HG03064 (cell line): Measurements from ENCODE around the gene GAL3ST2.
"Not testable (repeated sequence)": the region's sequence is repeated elsewhere in the genome, so short reads cannot be mapped to it uniquely, and the experiment has no call there.

ENCODE experiments used
- ATAC-seq: cut with Tn5 transposase; IDR thresholded peaks from one replicate; pipeline ENCODE4 v1.9.1; 2021; ENCODE audit warnings: low read depth; ENCODE audit not compliant: unreplicated experiment

GAL3ST2 gene

DNA sequence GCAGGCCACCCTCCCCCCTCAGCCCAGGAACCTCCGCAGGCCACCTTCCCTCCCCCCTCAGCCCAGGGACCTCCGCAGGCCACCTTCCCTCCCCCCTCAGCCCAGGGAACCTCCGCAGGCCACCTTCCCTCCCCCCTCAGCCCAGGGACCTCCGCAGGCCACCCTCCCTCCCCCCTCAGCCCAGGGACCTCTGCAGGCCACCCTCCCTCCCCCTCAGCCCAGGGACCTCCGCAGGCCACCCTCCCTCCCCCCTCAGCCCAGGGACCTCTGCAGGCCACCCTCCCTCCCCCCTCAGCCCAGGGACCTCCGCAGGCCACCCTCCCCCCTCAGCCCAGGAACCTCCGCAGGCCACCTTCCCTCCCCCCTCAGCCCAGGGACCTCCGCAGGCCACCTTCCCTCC is 29.6 kb downstream of the GAL3ST2 start:
- ATAC-seq: not testable (repeated sequence)

DNA sequence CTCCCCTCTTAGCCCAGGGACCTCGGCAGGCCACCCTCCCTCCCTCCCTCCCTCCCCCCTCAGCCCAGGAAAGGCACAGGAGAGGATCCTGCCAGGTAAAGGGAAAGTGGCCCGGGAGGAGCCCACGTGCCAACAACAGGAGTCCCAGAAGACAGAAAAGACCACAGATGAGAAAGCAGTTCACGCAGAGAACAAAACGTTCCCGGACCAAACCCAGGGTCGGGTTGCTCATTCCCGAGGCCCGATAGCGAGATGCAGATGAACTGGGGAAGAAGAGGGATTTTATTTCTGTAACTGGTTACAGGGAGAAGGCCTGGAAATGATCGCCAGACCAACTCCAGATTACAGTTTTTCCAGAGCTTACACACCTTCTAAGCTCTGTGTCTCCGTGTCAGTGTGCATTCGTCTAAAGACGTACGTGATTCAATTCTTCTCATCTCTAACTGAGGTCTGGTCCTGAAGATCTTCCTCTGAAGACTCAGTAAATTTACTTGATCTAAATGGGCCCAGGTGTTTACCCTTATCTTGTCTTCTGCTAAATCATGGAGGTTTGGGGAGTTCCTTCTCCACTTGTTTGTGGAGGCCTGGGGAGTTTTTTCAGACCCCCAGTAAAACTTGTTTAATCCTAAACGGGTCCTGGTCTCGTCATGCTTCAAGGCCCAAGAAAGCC is 31.6 kb downstream of the GAL3ST2 start:
- ATAC-seq: no peak

DNA sequence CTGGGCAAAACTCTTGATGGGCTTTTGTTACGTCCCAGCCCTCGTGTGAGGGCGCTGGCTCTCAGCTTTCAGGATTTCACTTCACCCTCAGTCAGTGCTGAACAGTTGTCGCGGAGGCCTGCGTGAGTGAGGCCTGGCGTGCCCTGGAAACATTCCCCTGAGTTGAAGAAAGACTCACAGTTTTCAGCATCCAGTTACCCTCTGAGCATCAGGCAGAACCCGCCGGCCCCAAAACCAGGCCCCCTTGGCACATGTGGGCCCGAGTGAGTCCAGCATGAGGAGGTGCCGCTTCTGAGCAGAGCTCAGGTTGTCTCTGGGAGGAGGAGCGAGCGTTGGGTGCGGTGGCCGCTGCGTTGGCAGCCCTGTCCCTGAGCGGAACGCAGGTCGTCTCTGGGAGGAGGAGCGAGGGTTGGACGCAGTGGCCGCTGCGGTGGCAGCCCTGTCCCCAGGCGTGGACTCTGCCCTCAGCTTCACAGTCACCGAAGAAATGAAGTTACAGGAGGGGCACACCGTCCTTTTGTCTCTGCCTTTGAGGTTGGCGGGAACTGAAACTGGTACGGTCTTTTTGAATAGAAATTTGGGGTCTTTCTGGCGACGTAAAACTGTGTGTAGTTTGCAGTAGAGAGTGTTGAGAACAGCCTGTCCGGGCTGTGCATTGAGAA is 32.2 kb downstream of the GAL3ST2 start, which contains the start of gene NEU4:
TSS of gene NEU4 (plus strand) at position 473 of the 662 bp plus-strand sequence. CDS start 5,292 bp downstream, outside the sequence.
- no peak for ATAC-seq

DNA sequence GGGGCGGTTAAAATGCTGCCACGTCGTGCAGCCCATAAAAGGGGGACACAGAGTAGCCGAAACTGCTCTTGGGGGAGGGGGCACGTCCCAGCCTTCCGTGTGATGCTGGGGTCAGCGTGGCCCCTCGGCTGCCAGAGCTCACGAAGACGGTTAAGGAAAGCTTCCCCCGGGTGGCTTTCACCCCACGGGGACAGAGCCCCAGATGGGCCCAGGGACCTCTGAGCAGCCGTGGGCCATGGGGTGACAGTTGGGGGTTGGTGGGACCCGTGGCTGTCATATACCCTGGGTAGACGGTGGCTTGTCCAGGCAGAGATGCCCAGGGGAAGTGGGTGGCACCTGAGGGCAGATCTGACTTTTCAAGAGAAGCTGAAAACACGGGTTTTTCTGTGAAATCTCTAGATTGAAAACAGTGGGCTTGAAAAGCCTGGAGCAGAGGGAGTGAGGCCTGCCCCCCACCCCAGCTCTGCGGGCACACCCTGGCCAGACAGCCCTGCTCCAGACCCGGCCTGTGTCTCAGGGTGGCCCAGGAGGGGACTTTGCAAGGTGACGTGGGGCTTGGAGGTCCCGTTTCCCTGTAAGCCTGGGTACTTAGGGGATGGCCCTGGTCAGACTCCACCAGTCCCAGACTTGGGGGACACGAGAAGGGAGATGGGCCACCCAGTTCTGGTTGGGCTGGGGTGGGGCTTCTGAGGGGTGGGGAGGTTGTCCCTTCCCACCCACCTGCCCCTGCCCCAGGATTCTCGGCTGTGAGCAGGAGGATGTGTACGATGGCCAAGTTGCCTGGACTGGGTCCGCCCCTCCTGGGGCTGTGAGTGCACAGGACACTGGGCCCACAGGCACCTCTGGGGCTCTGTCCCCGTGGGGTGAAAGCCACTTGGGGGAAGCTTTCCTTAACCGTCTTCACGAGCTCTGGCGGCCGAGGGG is 33.0 kb downstream of the GAL3ST2 start:
- no peak for ATAC-seq

DNA sequence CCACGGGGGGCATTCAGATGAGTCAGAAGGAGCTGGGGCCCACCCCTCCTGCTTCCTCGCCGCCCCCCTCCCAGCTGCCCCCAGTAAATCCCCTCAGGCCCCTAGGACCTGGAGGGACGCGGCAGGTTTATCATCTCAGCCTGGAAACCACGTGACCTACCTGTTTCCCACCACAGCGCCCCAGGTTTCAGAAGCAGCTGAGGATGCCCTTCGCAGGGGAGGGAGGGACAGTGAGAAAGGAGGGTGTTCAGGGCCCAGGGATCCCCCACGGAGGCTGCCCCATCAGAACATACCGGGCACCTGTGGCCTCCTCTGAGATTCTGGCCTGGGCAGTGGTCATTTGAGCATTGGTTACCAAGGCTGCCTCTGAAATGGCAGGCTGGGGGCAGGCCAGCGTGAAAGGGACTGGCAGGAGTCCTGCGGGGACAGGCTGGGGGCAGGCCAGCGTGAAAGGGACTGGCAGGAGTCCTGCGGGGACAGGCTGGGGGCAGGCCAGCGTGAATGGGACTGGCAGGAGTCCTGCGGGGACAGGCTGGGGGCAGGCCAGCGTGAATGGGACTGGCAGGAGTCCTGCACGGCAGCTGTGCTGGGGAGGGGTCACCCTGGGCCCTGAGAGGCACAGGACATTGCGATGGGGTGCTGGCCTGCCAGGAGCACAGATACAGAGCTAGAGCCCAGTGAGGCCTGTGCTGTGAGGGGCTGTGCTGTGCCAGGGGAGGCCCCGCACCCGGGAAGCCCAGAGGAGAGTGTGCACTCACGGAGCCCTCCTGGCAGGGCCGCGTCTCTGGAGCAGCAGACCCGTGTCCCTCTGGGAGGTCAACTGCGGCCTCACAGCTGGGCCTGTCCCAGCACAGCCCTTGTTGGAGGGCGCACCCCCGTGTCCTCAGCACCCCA is 33.9 kb downstream of the GAL3ST2 start:
- no peak for ATAC-seq

DNA sequence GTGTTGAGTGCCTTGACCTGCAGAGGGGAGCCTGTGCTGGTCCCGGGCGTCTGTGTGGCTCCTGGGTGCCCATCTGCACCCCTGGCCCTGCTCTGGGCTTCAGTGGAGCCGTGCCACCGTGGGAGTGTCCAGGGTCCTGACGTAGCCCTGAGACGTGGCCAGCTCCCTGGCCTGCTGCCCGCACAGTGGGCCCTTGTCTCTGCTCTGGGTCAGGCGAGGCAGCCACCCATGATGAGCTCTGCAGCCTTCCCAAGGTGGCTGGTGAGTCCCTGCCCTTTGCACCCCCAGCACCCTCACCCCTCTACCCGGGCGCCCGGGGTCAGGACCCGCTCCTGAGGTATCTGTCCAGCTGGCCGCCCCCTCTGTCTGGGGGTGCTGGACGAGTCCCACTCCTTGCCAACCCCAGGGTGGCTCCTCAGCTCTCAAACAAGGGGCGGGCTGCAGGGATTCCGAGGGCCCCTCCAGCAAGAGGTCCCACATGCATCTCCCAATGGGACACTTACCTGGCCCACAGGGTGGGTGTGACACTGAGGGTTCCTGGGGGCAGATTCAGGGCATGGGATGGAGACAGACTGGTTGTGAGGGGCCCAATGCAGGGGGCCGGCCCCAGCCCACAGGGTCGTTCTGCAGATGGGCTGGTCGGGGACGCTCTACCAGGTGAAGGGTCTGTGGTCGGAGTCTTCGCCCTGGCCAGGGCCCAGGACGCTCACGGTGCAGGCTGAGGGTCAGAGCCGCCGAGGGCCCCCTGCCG is 34.8 kb downstream of the GAL3ST2 start:
- no peak for ATAC-seq

DNA sequence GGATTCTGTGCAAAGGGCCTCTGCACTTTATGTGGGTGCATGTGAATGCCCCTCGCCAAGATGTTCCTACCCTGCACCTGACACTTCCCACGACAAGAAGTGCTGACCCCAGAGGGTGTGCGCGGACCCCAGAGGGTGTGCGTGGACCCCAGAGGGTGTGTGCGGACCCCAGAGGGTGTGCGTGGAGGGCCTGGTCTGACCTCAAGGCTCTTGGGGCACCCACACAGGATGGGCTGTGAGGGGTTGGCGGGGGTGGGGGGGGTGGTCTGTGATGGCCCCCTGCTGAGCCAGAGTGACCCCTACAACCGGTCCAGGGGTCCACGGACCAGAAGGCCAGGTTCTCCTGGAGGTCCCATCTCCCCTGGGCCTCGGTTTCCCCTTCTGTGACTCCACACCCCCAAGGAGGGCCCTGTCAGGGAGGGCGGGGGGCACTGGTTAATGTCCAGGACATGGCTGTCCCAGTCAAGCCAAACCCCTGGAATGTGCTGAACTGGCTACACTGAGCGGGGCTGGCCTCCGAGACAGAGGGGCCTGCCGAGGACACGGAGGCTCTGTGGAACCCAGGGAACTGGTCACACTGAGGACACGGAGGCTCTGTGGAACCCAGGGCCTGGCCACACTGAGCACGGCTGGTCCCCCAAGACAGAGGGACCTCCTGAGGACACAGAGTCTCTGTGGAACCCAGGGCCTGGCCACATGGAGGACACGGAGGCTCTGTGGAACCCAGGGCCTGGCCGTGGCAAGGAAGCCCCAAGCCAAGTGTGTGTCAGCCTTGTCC is 35.5 kb downstream of the GAL3ST2 start:
- no peak for ATAC-seq

DNA sequence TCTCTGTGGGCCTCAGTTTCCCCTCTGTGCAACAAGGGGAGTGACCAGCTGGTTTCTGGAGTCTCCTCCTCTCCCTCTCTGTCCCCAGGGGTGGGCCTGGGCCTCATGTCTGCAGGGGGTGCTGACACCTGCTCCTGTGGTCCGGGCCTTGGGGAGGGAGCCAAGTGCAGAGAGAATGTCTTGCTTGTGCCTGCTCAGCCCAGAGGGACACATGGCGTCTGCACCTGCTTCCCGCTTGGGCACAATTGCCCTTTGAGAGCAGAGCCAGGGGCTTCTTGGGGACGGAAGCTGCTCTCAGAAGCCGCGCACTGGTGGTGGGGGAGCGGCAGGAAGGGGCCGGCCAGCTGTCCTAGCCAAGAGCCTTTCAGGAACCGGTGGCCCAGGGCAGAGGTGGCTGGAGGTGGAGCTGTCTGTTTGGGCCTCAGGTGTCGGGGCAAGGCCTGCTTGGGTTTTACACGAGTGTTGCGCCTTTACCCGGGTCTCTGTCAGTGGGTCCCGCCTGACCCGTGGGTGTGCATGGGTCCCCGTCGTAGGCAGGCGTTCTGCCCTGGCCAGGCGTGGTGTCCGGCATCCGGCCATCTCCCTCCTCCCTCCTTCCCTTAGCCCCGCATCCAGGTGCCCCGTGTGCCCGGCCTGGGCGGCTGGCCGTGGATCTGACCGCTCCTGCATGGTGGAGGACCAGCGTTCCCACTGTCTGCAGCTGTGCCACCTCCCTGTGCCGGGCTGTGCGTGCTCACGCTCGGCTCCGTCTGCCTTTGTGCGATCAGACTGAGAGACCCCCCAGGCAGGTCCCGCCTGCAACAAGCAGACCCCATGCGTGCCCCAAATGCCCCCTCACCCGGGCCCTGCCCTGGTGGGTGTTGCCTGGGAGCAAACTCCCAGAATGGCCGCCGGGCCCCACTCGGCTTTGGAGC is 36.4 kb downstream of the GAL3ST2 start:
- ATAC-seq: no peak

DNA sequence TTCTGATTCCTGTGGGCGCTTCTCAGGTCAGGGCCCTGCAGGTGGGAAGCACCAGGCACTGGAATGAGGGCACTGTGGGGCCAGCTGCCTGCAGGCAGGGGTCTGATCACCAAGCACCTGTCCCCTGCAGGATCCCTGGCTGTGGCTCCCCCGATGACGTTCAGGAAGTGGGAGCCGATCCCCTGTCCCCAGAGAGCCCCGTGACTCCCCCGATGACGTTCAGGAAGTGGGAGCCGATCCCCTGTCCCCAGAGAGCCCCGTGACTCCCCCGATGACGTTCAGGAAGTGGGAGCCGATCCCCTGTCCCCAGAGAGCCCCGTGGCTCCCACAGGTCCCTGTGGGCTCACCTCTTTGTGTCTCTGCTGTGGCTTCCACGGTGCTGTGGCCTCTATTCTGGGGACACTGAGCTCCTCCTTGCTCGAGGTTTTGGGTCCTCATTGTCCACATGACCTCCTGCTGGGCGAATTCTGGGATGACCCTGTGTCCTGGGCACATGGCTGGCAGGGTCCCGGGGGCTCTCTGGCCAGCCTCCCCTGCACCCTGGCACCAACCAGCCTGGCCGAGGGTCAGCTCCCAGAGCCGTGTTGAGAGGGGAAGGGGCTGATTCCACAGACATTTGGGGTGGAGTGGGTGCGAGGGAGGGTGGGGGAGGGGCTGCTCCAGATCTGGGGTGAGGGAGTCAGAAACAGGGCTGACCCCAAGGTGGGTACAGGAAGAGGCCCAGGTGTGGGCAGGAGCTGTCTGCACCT is 37.2 kb downstream of the GAL3ST2 start:
- no peak for ATAC-seq

DNA sequence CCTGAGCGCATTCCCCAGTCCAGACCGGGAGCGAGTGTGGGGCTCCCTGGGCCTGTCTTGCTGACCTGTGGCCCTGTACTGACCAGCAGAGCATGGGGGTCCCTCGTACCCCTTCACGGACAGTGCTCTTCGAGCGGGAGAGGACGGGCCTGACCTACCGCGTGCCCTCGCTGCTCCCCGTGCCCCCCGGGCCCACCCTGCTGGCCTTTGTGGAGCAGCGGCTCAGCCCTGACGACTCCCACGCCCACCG is 37.7 kb downstream of the GAL3ST2 start:
- ATAC-seq: no peak

DNA sequence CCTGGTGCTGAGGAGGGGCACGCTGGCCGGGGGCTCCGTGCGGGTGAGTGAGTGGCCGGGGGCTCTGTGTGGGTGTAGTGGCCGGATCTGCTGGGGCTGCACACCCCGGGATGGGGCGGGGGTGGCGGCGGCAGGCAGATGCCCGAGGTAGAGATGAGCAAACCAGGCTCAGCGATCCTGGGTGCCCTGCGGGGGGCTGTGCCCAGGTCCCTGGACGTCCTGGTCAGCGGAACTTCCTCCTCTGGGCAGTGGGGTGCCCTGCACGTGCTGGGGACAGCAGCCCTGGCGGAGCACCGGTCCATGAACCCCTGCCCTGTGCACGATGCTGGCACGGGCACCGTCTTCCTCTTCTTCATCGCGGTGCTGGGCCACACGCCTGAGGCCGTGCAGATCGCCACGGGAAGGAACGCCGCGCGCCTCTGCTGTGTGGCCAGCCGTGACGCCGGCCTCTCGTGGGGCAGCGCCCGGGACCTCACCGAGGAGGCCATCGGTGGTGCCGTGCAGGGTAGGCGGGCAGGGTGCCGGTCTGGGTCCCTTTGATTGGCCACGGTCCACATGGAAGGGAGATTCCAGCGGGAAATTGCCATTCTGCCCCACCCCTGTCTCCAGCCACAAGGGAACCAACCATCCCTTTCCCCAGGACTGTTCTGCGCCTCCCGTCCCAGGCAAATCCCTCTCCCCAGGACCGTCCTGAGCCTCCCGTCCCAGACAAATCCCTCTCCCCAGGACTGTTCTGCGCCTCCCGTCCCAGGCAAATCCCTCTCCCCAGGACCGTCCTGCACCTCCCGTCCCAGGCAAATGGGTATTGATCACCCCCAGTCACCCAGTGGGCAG is 38.2 kb downstream of the GAL3ST2 start:
- ATAC-seq: no peak

GRCh38 chr2:241815477-241816430 is 39.1 kb downstream of the GAL3ST2 start:
- ATAC-seq: no peak

- no peak for ATAC-seq
Observed at GRCh38 chr2:241816431-241817121, 40.0 kb downstream of the GAL3ST2 start.

GRCh38 chr2:241817126-241817820 is 40.7 kb downstream of the GAL3ST2 start:
- ATAC-seq: no peak
